GM19438 (cell line): ENCODE measurements around the gene TNFAIP8L2.
"Not testable (repeated sequence)": the region's sequence is repeated elsewhere in the genome, so short reads cannot be mapped to it uniquely, and the experiment has no call there.

Experiments used
- ATAC-seq: cut with Tn5 transposase; IDR thresholded peaks from one replicate; pipeline ENCODE4 v1.9.1; 2021; ENCODE audit warnings: low read depth; ENCODE audit not compliant: unreplicated experiment

The TNFAIP8L2 gene

GRCh38 chr1:151187205-151187604 lies 30.8 kb downstream of the TNFAIP8L2 start:
- ATAC-seq: no peak

GRCh38 chr1:151188667-151189066 lies 32.2 kb downstream of the TNFAIP8L2 start:
- ATAC-seq: not testable (repeated sequence)

- ATAC-seq: peak; percentile 88
These were observed 33.4 kb downstream of the TNFAIP8L2 start, which contains the start of gene VPS72 for GRCh38 chr1:151189637-151190445. Gene VPS72, minus strand, starts transcription at chr1:151190197. Its CDS starts 76 bp downstream, at chr1:151190121.

- no peak for ATAC-seq
These were observed 35.6 kb downstream of the TNFAIP8L2 start for GRCh38 chr1:151192047-151192446.

- no peak for ATAC-seq
These were observed 36.9 kb downstream of the TNFAIP8L2 start for GRCh38 chr1:151193304-151193703.

GRCh38 chr1:151193856-151194255 lies 37.4 kb downstream of the TNFAIP8L2 start:
- ATAC-seq: no peak

GRCh38 chr1:151194894-151195594 lies 38.6 kb downstream of the TNFAIP8L2 start:
- ATAC-seq: not testable (repeated sequence)

- no peak for ATAC-seq
These were observed 39.9 kb downstream of the TNFAIP8L2 start for GRCh38 chr1:151196292-151196800.

GRCh38 chr1:151197863-151198253 lies 41.4 kb downstream of the TNFAIP8L2 start:
- no peak for ATAC-seq

- peak; percentile 79 for ATAC-seq
These were observed 42.0 kb downstream of the TNFAIP8L2 start, which contains the start of gene PIP5K1A for GRCh38 chr1:151198254-151199127. Gene PIP5K1A, plus strand, starts transcription at chr1:151198552. Its CDS starts 445 bp downstream, at chr1:151198997.

- no peak for ATAC-seq
These were observed 43.6 kb downstream of the TNFAIP8L2 start for GRCh38 chr1:151199873-151200581.

- not testable (repeated sequence) for ATAC-seq
These were observed 49.0 kb downstream of the TNFAIP8L2 start for GRCh38 chr1:151205381-151205965.
